Right renal pelvis (tissue), 4 donors: Measurements from ENCODE around the gene CSAG3. TPM values are rescaled to one million over a fixed set of nuclear protein-coding genes. Genes with fewer than 3 reads are reported as not detected.

Experiments used
- DNase-seq, 4 donors: peaks; one replicate each; pipeline ENCODE4 v3.0.0-alpha.2; 2013; ENCODE audit warnings: low read depth in 4 of 4, low spot score in 3 of 4, missing footprints in 1 of 4
- polyA plus RNA-seq, 4 donors: library from polyadenylated mRNA; unstranded; fragments of 120-200 nt; gene quantifications; one replicate each; pipeline ENCODE4 v1.2.1, GENCODE V29; 2013; ENCODE audit not compliant: insufficient read length in 4 of 4

Gene CSAG3
- polyA plus RNA-seq, 4 donors = not detected

DNA sequence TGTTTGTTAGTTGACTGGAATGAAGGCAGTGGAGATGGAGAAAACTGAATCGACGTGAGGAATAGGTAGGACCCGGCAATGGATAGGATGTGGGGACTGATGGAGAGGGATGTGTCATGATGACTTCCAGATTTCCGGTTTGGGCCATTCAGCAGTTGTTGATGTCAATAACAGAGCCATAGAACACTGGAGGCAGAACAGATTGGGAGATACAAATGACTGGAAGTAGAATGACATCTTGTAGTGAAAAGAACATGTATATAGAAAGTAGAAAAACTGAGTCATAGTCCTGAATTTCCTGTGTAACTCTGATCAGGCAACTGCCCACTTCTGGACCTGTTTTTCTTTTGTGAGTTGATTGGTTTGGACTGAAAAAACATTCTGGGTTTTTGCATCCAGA, 47.0 kb downstream of the CSAG3 start:
- no peak for DNase-seq

Other genes starting within 250 kb of the CSAG3 start
- 1 to 10 TPM; 1.1 to 2.3 (median 1.6) TPM for gene GABRQ, start 121.3 kb upstream of the CSAG3 start, polyA plus RNA-seq
- gene MAGEA3, start 60.4 kb upstream of the CSAG3 start, polyA plus RNA-seq = not detected
- not detected for gene CSAG2, start 49.9 kb upstream of the CSAG3 start, polyA plus RNA-seq
- not detected for gene MAGEA2B, start 44.6 kb upstream of the CSAG3 start, polyA plus RNA-seq
- gene CSAG1, start 25.5 kb upstream of the CSAG3 start, polyA plus RNA-seq = not detected
- not detected for gene MAGEA12, start 25.5 kb upstream of the CSAG3 start, polyA plus RNA-seq
- not detected for gene MAGEA2, start 5.4 kb upstream of the CSAG3 start, polyA plus RNA-seq
- gene MAGEA6, start 10.5 kb downstream of the CSAG3 start, polyA plus RNA-seq = not detected
- 100 to 1,000 TPM; 119 to 135 (median 132) TPM for gene CETN2, start 71.5 kb downstream of the CSAG3 start, polyA plus RNA-seq
- gene NSDHL, start 71.8 kb downstream of the CSAG3 start, polyA plus RNA-seq = 10 to 100 TPM; 29.4 to 33.3 (median 31.5) TPM
- 10 to 100 TPM; 48.3 to 53.0 (median 49.6) TPM for gene ZNF185, start 138.8 kb downstream of the CSAG3 start, polyA plus RNA-seq
- gene PNMA5, start 234.9 kb downstream of the CSAG3 start, polyA plus RNA-seq = under 1 TPM; 0.10 to 0.41 (median 0.25) TPM